ENCODE data around the gene DTX1.

DTX1 gene

GRCh38 chr12:113143959-113144358 is 87.4 kb downstream of the DTX1 start:
- no peak for TF ChIP-seq CTCF (IDR thresholded peaks at IDR 0.05; ENCODE audit: low read depth, low read length, poor library complexity, severe bottlenecking)
- TF ChIP-seq EZH2phosphoT487 (IDR thresholded peaks at IDR 0.05; ENCODE audit: borderline replicate concordance, low read length) = no peak
- Histone ChIP-seq H3K27me3 (ENCODE audit: control insufficient read depth, low read length) (no peaks in the 10 kb centered on the region), H3K79me2 (ENCODE audit: control insufficient read depth, low read length) (no peaks in the 10 kb centered on the region), H3K9me2 (replicated peaks; ENCODE audit: control insufficient read depth, low read length) (no peaks in the 10 kb centered on the region), H3K4me1 (ENCODE audit: control insufficient read depth, low read length) (peaks cover 30% of the 10 kb centered on the region), H3K4me2 (ENCODE audit: low read length) (no peak overlapping the region), H3K9me3 (ENCODE audit: control insufficient read depth, insufficient read depth, low read length) (no peaks in the 10 kb centered on the region), H3K4me3 (ENCODE audit: low read length) (no peak overlapping the region), H3F3A (ENCODE audit: control insufficient read depth, insufficient read depth) (peaks cover 10% of the 10 kb centered on the region), H3K36me3 (ENCODE audit: control insufficient read depth, low read length) (no peaks in the 10 kb centered on the region), H4K20me1 (ENCODE audit: control insufficient read depth, insufficient read depth, low read depth, low read length) (no peaks in the 10 kb centered on the region), H3K27ac (ENCODE audit: low read depth, low read length) (no peak overlapping the region)

GRCh38 chr12:113144806-113145205 is 88.3 kb downstream of the DTX1 start:
- Histone ChIP-seq H3K36me3 (ENCODE audit: control insufficient read depth, low read length) (no peaks in the 10 kb centered on the region), H3K9me2 (replicated peaks; ENCODE audit: control insufficient read depth, low read length) (no peaks in the 10 kb centered on the region), H3K79me2 (ENCODE audit: control insufficient read depth, low read length) (no peaks in the 10 kb centered on the region), H3K9me3 (ENCODE audit: control insufficient read depth, insufficient read depth, low read length) (no peaks in the 10 kb centered on the region), H3F3A (ENCODE audit: control insufficient read depth, insufficient read depth) (peaks cover 10% of the 10 kb centered on the region), H3K4me3 (ENCODE audit: low read length) (no peak overlapping the region), H3K27ac (ENCODE audit: low read depth, low read length) (no peak overlapping the region), H3K27me3 (ENCODE audit: control insufficient read depth, low read length) (no peaks in the 10 kb centered on the region), H4K20me1 (ENCODE audit: control insufficient read depth, insufficient read depth, low read depth, low read length) (no peaks in the 10 kb centered on the region), H3K4me2 (ENCODE audit: low read length) (no peak overlapping the region), H3K4me1 (ENCODE audit: control insufficient read depth, low read length) (peaks cover 32% of the 10 kb centered on the region)
- no peak for TF ChIP-seq CTCF (IDR thresholded peaks at IDR 0.05; ENCODE audit: low read depth, low read length, poor library complexity, severe bottlenecking)
- TF ChIP-seq EZH2phosphoT487 (IDR thresholded peaks at IDR 0.05; ENCODE audit: borderline replicate concordance, low read length) = no peak

GRCh38 chr12:113145720-113146551 is 89.4 kb downstream of the DTX1 start:
- Histone ChIP-seq H3K79me2 (ENCODE audit: control insufficient read depth, low read length) (no peaks in the 10 kb centered on the region), H3K4me3 (ENCODE audit: low read length) (no peak overlapping the region), H3K9me2 (replicated peaks; ENCODE audit: control insufficient read depth, low read length) (no peaks in the 10 kb centered on the region), H4K20me1 (ENCODE audit: control insufficient read depth, insufficient read depth, low read depth, low read length) (no peaks in the 10 kb centered on the region), H3F3A (ENCODE audit: control insufficient read depth, insufficient read depth) (peaks cover 5% of the 10 kb centered on the region), H3K4me1 (ENCODE audit: control insufficient read depth, low read length) (peaks cover 29% of the 10 kb centered on the region), H3K36me3 (ENCODE audit: control insufficient read depth, low read length) (no peaks in the 10 kb centered on the region), H3K27me3 (ENCODE audit: control insufficient read depth, low read length) (no peaks in the 10 kb centered on the region), H3K4me2 (ENCODE audit: low read length) (no peak overlapping the region), H3K9me3 (ENCODE audit: control insufficient read depth, insufficient read depth, low read length) (no peaks in the 10 kb centered on the region), H3K27ac (ENCODE audit: low read depth, low read length) (no peak overlapping the region)
- TF ChIP-seq CTCF (IDR thresholded peaks at IDR 0.05; ENCODE audit: low read depth, low read length, poor library complexity, severe bottlenecking) (no peak), EZH2phosphoT487 (IDR thresholded peaks at IDR 0.05; ENCODE audit: borderline replicate concordance, low read length) (no peak)
